NCI-H446 (cell line): Measurements from ENCODE around the gene GAS2.

Experiments used
- DNase-seq, 2 experiments: peaks; one replicate each; lab custom pipeline; 2025; lab: John Stamatoyannopoulos, UW

Gene GAS2

DNA sequence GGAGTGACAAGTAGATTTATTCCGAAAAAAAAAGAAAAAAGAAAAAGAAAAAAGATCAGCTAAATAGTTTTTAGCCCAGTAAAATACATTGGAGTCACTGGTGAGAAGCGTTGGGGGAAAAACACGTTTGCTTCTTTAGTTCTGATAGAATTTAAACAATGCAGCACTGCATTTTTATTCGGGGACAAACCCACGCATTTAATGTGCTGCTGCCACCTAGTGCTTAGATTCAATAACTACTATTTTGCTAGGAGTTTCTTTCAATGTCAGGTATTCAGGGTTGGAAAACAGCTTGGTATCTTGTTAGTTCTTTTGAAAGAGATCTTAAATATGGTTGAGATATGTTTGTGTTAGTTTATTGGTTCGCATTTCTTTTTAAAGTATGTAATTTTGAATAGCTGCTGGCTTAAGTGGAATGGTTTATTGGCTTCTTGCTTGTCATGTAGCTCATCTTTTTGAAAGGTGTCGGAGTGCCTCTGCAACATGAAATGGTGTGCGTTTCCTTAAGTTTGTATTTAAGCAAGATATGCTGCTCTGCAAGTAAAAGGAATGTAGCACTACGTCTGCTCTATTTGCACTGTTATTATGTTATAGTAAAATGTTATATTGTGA, 121.2 kb downstream of the GAS2 start:
- DNase-seq = peak; percentile 21 to 85

DNA sequence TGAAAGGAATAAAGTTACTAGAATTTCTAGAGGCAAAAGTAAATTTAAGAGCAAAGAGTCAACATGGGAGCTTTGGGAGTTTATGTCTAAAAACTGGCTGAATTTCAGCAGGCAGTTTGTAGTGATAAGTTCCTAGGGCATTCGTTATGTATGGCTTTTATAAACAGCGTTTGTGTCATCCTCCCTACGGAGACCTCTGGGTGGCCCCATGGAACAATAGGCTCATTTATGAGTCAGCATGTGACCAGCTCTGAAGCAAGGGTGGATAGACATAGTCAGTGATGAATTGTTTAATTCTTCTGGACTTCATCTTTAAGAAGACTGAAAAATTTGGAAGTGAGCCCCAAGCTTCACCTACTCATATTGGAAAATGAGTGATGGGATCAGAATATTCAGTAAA, 126.1 kb downstream of the GAS2 start:
- DNase-seq = no peak

DNA sequence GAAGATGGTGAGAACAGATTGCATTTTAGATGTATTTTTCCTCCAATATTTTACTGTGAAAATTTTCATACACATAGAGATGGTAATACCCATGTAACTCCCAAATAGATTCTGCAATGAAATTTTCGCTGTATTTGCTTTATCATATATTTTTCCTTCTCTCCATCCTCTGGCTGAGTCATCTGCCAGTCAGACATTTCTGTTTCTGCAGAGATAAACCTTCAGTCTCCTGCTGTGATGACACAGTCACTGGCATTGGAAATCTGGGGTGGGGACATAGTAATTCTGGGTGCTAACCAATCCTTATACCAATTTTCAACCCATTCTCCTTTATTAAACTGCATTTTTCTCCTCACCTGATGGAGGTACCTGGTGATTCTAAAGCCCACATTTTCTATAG, 129.5 kb downstream of the GAS2 start:
- no peak for DNase-seq

DNA sequence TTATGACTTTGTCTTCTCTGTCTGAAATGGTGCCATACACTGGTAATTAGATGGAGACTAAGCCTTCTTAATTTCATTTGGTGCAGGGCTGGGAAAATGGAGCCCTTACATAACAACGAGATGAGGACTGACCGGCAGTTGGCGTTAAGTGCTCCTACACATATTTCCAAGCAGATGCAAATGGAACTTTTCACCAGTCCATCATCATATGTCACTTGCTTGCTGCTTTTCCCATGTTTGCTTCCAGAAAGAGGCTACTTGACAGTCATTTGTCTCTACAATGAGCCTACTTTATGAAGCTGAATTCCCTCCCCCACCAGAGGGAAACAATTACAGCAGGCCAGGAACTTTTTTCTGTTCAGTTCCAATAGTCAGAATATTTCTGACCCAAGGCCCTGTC, 130.6 kb downstream of the GAS2 start:
- no peak for DNase-seq

DNA sequence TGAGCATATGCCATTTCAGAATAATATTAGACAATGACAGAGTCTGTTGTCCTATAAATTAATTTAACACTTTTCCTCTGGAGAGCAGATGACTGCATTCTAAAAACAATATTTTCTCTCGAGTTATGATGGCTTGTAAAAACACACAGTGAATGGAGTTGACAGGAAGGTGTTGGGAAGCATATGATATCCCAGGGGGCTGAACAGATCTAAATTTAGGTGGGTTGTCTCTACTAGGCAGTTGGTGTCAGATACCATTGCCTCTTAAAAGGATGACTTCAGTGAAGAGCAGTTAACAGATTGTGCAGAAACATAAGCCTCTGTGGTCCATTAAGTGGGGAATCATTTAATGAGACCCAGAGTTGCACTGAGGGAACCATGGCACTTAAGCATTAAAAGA, 132.5 kb downstream of the GAS2 start:
- no peak for DNase-seq

DNA sequence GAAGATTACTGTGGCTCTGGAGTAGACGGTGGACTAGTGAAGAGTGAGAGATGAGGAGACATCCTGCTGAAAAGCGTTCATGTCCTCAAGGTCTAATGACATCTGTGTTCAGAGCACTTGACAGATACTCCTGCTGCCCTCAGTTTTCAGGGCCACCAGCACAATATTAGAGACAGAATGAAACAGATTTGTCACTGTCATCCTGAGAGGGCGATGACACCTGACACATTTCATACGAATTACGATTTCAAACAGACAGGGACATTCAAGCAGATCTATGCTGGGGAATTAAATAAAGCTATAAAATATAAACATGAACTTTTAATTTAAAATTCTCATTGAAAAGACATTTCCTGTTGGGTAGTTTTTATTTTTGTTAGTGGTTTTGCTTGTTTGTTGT, 134.1 kb downstream of the GAS2 start:
- no peak for DNase-seq

DNA sequence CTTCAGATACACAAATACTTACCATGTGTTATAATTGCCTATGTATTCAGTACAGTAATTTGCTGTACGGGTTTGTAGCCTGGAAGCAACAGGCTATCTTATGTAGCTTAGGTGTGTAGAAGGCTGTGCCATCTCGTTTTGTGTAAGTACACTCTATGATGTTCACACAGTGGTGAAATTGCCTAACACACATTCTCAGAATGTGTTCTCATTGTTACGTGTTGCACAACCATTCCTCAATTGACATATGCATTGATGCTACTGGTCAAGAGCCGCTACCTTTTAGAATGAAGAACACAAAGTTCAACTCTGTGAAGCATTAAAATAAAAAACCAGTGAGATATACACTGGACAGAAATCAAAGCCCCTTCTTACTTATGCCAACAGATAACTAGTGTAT, 136.4 kb downstream of the GAS2 start:
- no peak for DNase-seq

DNA sequence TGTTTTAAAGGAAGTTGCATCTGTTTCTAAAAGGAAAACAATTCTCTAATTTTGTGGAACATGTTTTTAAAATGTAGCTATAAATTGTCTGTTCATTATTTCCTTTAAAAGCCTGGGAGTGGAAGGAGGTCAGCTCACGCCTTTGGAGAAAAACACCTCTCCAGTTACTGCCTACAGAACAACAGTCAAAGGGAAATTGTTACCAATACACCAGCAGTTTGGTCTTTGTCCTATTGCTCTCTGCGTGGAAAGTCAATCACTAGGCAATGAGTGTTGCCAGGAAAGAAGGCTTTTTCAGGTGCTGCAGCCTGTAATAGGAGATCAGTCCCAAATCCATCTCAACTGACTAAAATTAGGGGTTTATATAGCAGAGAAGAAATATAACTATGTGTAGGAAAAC, 141.0 kb downstream of the GAS2 start:
- DNase-seq = no peak

DNA sequence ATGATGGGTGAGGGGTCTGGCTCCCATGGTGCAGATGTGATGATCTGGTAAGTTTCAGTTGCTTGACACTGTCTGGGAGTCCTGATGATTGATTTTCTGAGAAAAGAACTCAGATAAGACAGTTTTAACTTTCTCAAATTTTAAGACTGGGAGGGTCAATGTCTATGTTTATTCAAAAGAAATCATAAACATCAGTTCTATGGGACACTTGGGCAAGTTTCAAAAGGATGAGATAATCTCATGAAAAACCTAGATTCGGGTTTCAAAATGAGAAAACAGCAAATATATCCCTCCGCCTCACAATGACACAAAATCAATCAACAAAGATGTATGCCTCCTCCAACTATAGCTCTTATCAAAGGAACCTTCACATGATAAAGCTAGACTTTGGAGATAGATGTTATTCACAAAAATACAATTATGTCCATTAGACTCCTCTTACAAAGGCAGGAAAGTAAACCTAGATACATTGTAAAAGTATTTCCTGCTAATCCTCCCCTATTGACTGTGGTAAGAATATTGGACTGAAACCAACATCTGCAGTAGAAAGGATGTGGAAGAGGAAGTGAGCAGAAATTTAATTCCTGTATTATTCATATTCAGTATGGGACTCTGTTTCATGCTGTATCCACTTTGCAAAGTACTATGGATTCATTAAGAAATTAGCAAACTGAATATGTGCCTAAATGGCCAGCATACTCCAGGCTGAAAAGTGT, 141.6 kb downstream of the GAS2 start:
- no peak for DNase-seq

DNA sequence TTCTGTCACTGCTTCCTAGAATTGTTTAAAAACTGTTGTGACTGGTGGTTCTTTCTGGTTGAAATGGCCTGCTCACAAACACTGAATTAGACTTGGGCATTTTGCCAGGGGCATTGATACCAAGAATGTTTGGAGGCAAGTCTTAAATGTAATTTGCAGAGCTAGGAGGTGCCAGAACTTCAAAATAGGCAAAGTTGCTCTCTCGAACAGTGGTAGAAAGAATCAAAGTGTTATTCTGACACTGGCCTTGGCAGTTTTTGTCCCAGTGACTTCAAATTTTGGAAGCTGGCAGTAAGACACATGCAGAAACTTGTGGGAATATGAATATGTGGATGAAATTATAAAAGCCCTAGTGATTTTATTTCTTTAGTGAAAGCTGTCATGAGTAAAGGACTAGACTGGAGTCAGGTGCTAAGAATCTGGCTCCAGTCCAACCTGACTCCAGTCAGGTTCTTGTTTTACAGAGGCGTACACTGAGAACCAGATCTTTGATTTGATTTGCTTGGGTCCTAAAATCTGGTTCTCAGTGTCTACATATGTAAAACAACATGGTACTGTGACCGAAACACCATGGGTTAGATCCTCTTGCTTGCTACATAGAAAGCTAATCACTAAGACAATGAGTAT, 142.3 kb downstream of the GAS2 start:
- DNase-seq = peak; percentile 29 to 48

DNA sequence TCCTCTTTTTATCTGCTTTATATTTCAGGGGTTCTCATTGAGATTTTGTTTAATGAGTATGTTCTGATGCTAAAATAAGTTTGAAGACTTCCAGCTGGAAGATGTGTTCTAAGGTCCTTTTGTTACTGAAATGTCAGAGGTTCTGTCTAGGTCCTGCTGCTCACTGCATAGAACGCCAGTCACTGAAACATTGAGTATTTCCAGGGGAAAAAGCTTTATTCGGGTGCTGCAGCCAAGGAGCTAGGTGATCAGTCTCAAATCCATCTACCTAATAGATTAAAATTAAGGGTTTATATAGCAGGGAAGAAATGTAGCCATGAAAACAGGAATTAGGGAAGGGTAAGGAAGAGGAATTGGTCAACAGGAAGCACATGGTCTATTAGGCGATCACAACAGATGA, 143.5 kb downstream of the GAS2 start:
- no peak for DNase-seq

DNA sequence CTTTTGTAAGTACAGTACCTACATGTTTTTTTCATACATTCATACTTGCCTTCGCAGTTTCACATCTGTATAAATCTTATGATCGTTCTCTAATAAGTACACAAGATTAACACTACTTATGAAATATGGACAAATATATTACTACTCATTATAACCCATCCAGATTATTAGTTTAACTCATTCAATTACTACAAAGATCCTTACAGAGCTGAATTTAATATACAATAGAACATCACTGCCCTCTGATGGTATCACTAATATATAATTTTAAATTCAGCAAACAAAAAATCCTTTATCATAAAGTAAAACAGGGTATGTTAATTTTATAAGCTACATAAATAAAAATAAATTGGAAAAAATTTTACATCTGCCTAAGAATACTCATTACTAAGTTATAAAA, 155.8 kb downstream of the GAS2 start:
- DNase-seq = no peak

DNA sequence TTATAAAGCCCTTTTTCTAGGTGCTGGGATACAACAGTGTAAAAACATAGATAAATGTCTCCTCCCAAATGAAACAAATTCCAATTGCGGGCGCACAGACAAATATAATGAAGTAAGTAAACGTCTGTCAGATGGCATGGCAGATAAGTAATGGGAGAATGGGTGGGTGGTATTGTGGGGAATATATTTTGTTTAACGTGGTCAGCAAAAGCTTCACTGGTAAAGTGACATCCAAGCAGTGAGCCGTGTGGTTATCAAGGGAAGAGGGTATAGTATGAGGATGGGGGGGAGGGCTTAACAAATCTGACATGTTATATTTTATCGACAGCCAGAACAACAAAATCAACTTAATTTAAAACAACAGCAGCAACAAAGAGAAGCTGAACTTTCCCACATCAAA, 162.0 kb downstream of the GAS2 start:
- no peak for DNase-seq

DNA sequence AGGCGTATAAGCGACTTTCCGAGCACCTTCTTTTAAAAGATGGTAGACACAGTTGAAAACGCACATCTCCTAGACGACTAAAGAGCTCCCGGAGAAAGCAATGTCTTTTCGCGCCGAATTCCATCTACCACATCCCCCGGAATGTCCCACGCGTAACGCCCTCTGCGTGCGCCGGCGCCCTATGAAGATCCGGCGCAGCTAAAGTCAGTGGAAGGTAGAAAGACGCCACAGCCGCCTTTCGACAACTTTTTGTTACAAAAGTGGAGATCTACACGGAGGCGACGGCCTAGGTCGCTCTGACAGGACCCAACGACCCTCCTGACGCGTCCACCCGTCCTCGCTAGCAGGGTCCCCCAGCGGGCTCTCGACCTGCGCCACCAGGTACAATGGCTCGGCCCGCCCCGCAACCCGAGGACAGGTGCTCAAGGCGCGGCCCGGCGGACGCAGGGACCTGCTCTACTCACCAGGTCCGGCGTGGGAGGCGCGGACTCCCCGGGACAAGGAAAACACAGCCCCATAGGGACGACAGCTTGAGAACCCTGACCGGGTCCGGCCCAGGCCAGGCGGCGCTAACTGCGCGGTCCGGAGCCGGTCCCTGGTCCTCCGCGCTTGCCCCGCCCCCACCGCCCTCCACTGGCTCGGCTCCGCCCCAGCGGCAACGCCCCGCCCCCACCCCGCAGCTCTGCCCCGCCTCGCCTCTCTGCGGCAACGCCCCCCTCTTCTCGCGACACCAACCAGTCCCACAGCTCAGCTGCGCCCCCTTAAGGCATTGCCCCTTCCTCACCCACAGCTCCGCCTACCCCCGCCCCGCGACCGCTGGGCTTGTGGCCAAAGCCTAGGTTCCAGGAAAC, 163.0 kb downstream of the GAS2 start, which contains the start of gene SVIP:
SVIP (minus strand) TSS at position 571 of the 851 bp plus-strand sequence; CDS start at position 518, 53 bp downstream.
- DNase-seq = peak; percentile 94 to 97

DNA sequence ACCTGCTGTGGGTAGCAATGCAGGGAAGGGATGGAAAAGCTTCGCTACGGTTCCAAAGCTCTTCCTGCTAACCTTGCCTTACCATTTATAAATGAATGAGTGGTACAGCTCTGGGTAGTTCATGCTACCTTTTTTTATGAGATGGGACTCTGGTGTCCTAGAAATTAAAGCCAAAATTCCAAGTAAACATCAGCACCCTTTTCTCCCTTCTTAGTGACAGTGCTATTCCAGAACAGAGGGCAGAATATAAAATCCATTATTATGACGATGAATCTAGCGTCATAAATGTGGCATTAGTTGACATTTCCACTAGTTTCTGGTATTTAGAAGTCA, 163.6 kb downstream of the GAS2 start:
- no peak for DNase-seq

DNA sequence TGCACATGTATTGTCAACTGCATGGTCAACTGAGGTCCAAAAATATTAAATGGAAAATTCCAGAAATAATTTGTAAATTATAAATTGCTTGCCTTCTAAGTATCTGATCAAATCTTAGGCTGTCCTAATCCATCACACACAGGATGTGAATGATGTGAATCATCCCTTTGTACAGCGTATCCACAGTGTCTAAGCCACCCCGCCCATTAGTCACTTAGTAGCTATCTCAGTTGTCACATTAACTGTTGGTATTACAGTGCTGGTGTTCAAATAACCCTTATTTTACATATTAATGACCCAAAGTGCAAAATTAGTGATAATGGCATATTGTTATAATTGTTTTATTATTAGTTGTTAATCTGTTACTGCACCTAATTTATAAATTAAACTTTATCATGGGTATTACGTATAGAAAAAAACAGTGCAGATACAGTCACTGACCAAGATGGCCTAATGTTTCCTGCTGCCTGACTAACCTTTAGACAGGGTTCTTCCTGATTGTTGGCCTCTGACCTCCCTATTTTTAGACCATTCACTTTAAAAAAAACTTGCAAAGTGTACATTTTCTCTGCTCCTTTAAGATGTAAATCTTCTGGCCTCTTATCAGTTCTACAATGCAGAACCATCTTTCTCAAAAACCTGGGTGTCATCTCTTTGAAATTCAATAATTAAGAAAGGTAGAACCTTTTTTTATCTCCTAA, 166.1 kb downstream of the GAS2 start:
- DNase-seq = no peak

DNA sequence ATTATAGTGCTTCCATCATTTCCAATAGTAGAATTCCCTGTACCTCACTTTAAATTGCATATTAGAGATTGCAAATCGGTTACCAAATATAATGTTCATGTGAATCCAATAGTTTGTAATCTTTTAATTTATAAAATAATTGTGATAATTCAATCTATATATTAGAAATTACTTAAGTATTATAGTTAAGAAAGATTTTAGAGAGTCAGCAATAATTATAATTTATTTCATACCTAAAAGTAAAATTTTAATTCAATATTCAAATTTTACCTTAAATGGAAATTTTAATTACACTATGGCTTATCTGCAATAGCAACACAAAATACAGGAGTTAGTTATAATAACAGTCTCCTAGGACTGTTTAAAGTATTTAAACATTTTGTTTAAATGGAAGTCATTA, 180.3 kb downstream of the GAS2 start:
- no peak for DNase-seq

DNA sequence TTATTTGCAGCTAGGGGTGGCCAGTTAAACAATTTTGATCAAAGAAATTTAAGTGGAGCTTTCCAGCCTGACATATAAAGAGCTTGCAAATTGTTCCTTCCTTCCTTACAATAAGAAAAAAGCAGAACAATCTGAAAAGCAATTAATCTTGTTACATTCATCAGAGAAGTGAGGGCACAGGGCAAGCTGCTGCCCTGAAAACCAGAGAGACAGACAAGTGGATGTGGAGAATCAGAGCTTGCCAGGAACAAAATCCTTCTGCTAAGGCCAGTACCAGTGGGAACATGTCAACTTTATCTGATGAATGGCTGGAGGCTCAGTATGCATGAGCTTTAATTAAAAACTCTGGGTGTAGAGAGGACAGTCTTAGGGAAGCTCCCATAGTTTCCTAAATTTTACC, 185.1 kb downstream of the GAS2 start:
- no peak for DNase-seq

DNA sequence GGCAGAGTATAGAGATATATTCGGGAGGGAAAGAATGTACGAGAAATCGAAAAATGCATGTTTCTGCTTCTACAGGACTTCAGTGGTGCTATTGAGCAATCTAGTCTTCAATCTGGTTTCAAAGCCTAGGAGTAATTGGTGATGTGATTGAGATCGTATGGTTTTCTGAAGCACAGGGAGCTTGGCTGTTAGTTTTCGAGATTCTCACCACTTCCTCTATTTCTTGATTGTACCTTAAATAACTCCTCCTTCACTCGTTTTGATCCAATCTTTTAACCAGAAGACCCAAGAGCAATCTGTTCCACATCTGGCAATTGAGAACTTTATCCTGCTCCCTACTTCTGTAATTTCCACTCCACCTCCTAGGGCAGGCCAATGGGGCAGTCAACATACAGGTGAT, 193.3 kb downstream of the GAS2 start:
- DNase-seq = no peak

DNA sequence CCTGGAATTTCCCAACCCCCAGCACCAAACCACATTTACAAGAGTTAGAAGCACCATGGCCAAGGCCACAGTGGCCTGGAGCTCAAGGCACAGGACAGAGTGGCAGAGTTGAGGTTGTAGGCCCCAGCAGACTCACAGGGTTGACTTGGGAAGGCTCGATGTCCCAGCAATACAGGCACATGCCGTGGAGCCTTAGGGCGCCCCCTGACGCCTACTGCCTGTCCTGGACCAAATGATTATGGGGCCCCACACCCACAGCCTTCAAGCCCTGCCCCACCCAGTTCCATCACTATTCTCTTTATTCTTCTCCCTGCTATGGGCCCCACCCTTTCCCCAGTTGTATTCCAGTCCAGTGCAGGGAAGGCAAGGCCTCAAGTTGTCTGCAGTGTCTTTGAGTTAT, 193.8 kb downstream of the GAS2 start, which contains the start of gene CCDC179:
CCDC179 (minus strand) TSS at position 234 of the 400 bp plus-strand sequence; CDS start at position 181, 53 bp downstream.
- DNase-seq = no peak
